H9 (cell line): Measurements from ENCODE around the gene ABHD4. TPM values are rescaled to one million over a fixed set of nuclear protein-coding genes. Genes with fewer than 3 reads are reported as not detected.

Experiments used
- DNase-seq: peaks from one replicate; pipeline ENCODE4 v3.0.0-alpha.2; 2017
- H2AFZ ChIP-seq: one replicate; pipeline ENCODE4 v1.6.1; 2013; ENCODE audit warnings: mild to moderate bottlenecking, low read length, control low read depth, moderate library complexity
- H2AK5ac ChIP-seq: 2 replicates; pipeline ENCODE4 v1.6.1; 2013; ENCODE audit warnings: low read length, control low read depth, mixed read lengths; ENCODE audit not compliant: insufficient read length
- H2BK120ac ChIP-seq: one replicate; pipeline ENCODE4 v1.6.1; 2013; ENCODE audit warnings: low read depth, mild to moderate bottlenecking, low read length, control low read depth, inconsistent platforms; ENCODE audit not compliant: poor library complexity, severe bottlenecking
- H2BK12ac ChIP-seq: 2 replicates; pipeline ENCODE4 v1.6.1; 2013; ENCODE audit warnings: low read length, control low read depth, mixed read lengths, low read depth; ENCODE audit not compliant: insufficient read length
- H2BK15ac ChIP-seq: 2 replicates; pipeline ENCODE4 v1.6.1; 2013; ENCODE audit warnings: low read depth, low read length, control low read depth
- H2BK20ac ChIP-seq: one replicate; pipeline ENCODE4 v1.6.1; 2013; ENCODE audit warnings: low read depth, mild to moderate bottlenecking, low read length, control low read depth, inconsistent platforms; ENCODE audit not compliant: poor library complexity, severe bottlenecking
- H2BK5ac ChIP-seq: 2 replicates; pipeline ENCODE4 v1.6.1; 2013; ENCODE audit warnings: low read length, control low read depth, mixed read lengths; ENCODE audit not compliant: insufficient read length
- H3K14ac ChIP-seq: 2 replicates; pipeline ENCODE4 v1.6.1; 2013; ENCODE audit warnings: low read length, control low read depth; ENCODE audit not compliant: insufficient read depth
- H3K18ac ChIP-seq: 2 replicates; pipeline ENCODE4 v1.6.1; 2013; ENCODE audit warnings: low read depth, mild to moderate bottlenecking, mixed read lengths, low read length, control low read depth; ENCODE audit not compliant: insufficient read length
- H3K23ac ChIP-seq: 2 replicates; pipeline ENCODE4 v1.6.1; 2013; ENCODE audit warnings: low read length, control low read depth, mixed read lengths, low read depth; ENCODE audit not compliant: insufficient read length
- H3K23me2 ChIP-seq: 2 replicates; pipeline ENCODE4 v1.6.1; 2013; ENCODE audit warnings: low read depth, mild to moderate bottlenecking, mixed read lengths, low read length, control low read depth; ENCODE audit not compliant: insufficient read length, poor library complexity, severe bottlenecking
- H3K27ac ChIP-seq: 2 replicates; pipeline ENCODE4 v1.5.1; 2013; ENCODE audit warnings: low read length, control low read depth, mixed read lengths, low read depth; ENCODE audit not compliant: insufficient read length
- H3K27me3 ChIP-seq: 2 replicates; pipeline ENCODE4 v1.6.1; 2013; ENCODE audit warnings: low read length, control low read depth, inconsistent platforms; ENCODE audit not compliant: insufficient read depth
- H3K4ac ChIP-seq: 2 replicates; pipeline ENCODE4 v1.6.1; 2013; ENCODE audit warnings: low read depth, mild to moderate bottlenecking, control low read depth, inconsistent platforms, low read length, moderate library complexity
- H3K4me1 ChIP-seq: 2 replicates; pipeline ENCODE4 v1.6.1; 2013; ENCODE audit warnings: low read length, control low read depth, inconsistent platforms; ENCODE audit not compliant: insufficient read depth
- H3K4me2 ChIP-seq: 2 replicates; pipeline ENCODE4 v1.6.1; 2013; ENCODE audit warnings: low read length, control low read depth, mixed read lengths; ENCODE audit not compliant: insufficient read length, insufficient read depth
- H3K56ac ChIP-seq: 2 replicates; pipeline ENCODE4 v1.6.1; 2013; ENCODE audit warnings: low read depth, mild to moderate bottlenecking, mixed read lengths, low read length, control low read depth; ENCODE audit not compliant: insufficient read length
- H3K79me1 ChIP-seq: 2 replicates; pipeline ENCODE4 v1.6.1; 2013; ENCODE audit warnings: low read depth, mild to moderate bottlenecking, moderate library complexity, low read length, control low read depth, inconsistent platforms; ENCODE audit not compliant: insufficient read depth, poor library complexity, severe bottlenecking
- H3K79me2 ChIP-seq: 2 replicates; pipeline ENCODE4 v1.6.1; 2013; ENCODE audit warnings: low read length, control low read depth, inconsistent platforms; ENCODE audit not compliant: insufficient read depth
- H3K9ac ChIP-seq: 2 replicates; pipeline ENCODE4 v1.6.1; 2013; ENCODE audit warnings: low read length, control low read depth, mixed read lengths; ENCODE audit not compliant: insufficient read length; ENCODE audit errors: extremely low read depth
- H3K9me3 ChIP-seq: one replicate; pipeline ENCODE4 v1.6.1; 2013; ENCODE audit warnings: low read depth, low read length, inconsistent platforms; ENCODE audit not compliant: control insufficient read depth
- H3T11ph ChIP-seq: one replicate; pipeline ENCODE4 v1.6.1; 2013; ENCODE audit warnings: mild to moderate bottlenecking, low read length, control low read depth, inconsistent platforms
- H4K20me1 ChIP-seq: one replicate; pipeline ENCODE4 v1.6.1; 2013; ENCODE audit not compliant: control insufficient read depth, insufficient read length, insufficient read depth
- H4K5ac ChIP-seq: 2 replicates; pipeline ENCODE4 v1.6.1; 2013; ENCODE audit warnings: low read depth, mild to moderate bottlenecking, mixed read lengths, low read length, control low read depth; ENCODE audit not compliant: insufficient read length
- H4K8ac ChIP-seq: replicated peaks from 2 replicates; pipeline ENCODE4 v1.6.1; 2013; ENCODE audit warnings: low read length, control low read depth, mixed read lengths, low read depth; ENCODE audit not compliant: insufficient read length
- H4K91ac ChIP-seq: 2 replicates; pipeline ENCODE4 v1.6.1; 2013; ENCODE audit warnings: low read depth, mild to moderate bottlenecking, moderate library complexity, mixed read lengths, low read length, control low read depth; ENCODE audit not compliant: insufficient read length
- H3K27ac Mint-ChIP-seq, 3 experiments: 2 replicates in 2 of 3; 3 replicates in 1 of 3; pipeline ENCODE4 v1.8.0; 2020 to 2021; ENCODE audit warnings: mixed read lengths in 3 of 3, mild to moderate bottlenecking in 1 of 3, moderate library complexity in 1 of 3
- H3K27me3 Mint-ChIP-seq: 2 replicates; pipeline ENCODE4 v1.8.0; 2021; ENCODE audit warnings: low read depth, mild to moderate bottlenecking, moderate library complexity, mixed read lengths
- H3K36me3 Mint-ChIP-seq, 3 experiments: 2 replicates in 2 of 3; 3 replicates in 1 of 3; pipeline ENCODE4 v1.8.0; 2020 to 2021; ENCODE audit warnings: low read depth in 3 of 3, mixed read lengths in 3 of 3; ENCODE audit not compliant: insufficient read depth in 1 of 3
- H3K4me1 Mint-ChIP-seq, 2 experiments: 2 replicates each; pipeline ENCODE4 v1.8.0; 2020; ENCODE audit warnings: mixed read lengths in 2 of 2
- H3K4me3 Mint-ChIP-seq, 2 experiments: 2 replicates in 1 of 2; 3 replicates in 1 of 2; pipeline ENCODE4 v1.8.0; 2020 to 2021; ENCODE audit warnings: mild to moderate bottlenecking in 2 of 2, mixed read lengths in 2 of 2, moderate library complexity in 1 of 2
- H3K9me3 Mint-ChIP-seq, 2 experiments: 2 replicates in 1 of 2; 3 replicates in 1 of 2; pipeline ENCODE4 v1.8.0; 2020; ENCODE audit warnings: mild to moderate bottlenecking in 2 of 2, mixed read lengths in 2 of 2, moderate library complexity in 1 of 2
- WGBS: extraction: QIAGEN DNeasy Blood & Tissue Kit; methylation state at CpG from one replicate; pipeline ENCODE4 v1.1.7; 2013; ENCODE audit warnings: missing lambda C conversion rate, low lambda C conversion rate, mixed read lengths; ENCODE audit not compliant: insufficient read length; ENCODE audit errors: extremely low coverage; 5-methylcytosine and 5-hydroxymethylcytosine counted together
- total RNA-seq: library from RNA; stranded (reverse); gene quantifications from 2 replicates; pipeline ENCODE4 v1.2.1, GENCODE V29; 2021
- TF ChIP-seq, protein P1 (sequence below): fragments of 200-600 bp; sonication (generic); conservative IDR thresholded peaks from 3 replicates; pipeline ENCODE4 v1.8.0; 2021; ENCODE audit warnings: antibody characterized with exemption, mild to moderate bottlenecking

ABHD4 gene
- total RNA-seq, 1 experiment from 2014 or later = 21.8 TPM

DNA sequence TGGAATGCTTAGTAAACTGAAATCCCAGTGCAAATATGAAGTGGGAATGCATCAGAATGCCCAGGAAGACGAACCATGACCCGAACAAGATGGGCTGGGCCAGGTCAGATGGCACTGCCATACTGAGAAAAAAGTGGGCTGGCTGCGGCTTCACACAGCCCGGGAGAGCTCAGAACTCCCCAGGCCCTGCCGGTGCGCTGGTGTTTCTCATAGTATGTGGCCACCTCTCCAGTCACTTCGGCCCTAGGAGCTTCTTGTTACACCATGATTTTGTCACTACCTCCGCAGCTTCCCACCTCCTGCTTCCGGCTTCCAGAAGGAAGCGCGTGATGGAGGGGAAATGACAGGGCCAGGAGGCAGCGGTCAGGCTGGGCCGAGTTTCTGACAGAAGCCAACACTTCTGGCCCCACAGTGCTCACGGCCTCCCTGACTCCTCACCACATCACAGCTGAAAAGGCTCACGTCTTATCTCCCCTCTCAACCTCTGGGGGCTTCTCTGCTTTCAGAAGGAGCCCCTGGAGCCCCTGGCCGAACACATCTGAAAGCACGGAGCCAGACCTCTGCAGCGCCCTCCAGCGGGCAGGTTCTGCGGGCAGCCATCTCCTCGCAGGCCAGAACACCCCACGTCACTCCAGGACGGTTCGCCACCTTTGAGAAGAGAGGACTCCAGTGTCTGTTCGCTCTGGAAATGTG is 39.7 kb upstream of the ABHD4 start:
- Histone ChIP-seq H3K4ac (no peak overlapping the region), H4K8ac (no peak overlapping the region), H4K91ac (no peak overlapping the region), H2AFZ (no peak overlapping the region), H2BK12ac (no peak overlapping the region), H3K79me1 (no peaks in the 10 kb centered on the region), H2AK5ac (no peak overlapping the region), H3K79me2 (no peaks in the 10 kb centered on the region), H3K9me3 (no peaks in the 10 kb centered on the region), H3K4me2 (no peak overlapping the region), H3K27ac (no peak overlapping the region), H2BK120ac (no peak overlapping the region), H2BK15ac (no peak overlapping the region), H3T11ph (no peak overlapping the region), H3K27me3 (no peaks in the 10 kb centered on the region), H3K4me1 (no peaks in the 10 kb centered on the region), H4K20me1 (no peaks in the 10 kb centered on the region), H3K56ac (no peak overlapping the region), H2BK20ac (no peak overlapping the region), H3K9ac (no peak overlapping the region), H3K23ac (no peak overlapping the region), H4K5ac (no peak overlapping the region), H3K23me2 (no peaks in the 10 kb centered on the region), H2BK5ac (no peak overlapping the region), H3K18ac (no peak overlapping the region), H3K14ac (no peak overlapping the region)
- DNase-seq = peak; percentile 74
- Mint-ChIP-seq H3K4me1 (peaks cover 39 to 41% of the 10 kb centered on the region in 2 experiments), H3K4me3 (no peak overlapping the region), H3K27me3 (no peaks in the 10 kb centered on the region; the same call in 1 of the 2 replicates), H3K36me3 (peaks cover 0 to 4% (median 0%) of the 10 kb centered on the region in 3 experiments; a peak in 1 of 7 replicates), H3K27ac (peak overlapping the region in 1 of 3 experiments; percentile 68; a peak in 2 of 7 replicates), H3K9me3 (no peaks in the 10 kb centered on the region; a peak in 2 of 5 replicates)
- WGBS = no CpG with 5 or more reads among the region's 25 CpGs
- TF ChIP-seq, protein P1, sequence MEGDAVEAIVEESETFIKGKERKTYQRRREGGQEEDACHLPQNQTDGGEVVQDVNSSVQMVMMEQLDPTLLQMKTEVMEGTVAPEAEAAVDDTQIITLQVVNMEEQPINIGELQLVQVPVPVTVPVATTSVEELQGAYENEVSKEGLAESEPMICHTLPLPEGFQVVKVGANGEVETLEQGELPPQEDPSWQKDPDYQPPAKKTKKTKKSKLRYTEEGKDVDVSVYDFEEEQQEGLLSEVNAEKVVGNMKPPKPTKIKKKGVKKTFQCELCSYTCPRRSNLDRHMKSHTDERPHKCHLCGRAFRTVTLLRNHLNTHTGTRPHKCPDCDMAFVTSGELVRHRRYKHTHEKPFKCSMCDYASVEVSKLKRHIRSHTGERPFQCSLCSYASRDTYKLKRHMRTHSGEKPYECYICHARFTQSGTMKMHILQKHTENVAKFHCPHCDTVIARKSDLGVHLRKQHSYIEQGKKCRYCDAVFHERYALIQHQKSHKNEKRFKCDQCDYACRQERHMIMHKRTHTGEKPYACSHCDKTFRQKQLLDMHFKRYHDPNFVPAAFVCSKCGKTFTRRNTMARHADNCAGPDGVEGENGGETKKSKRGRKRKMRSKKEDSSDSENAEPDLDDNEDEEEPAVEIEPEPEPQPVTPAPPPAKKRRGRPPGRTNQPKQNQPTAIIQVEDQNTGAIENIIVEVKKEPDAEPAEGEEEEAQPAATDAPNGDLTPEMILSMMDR = peak; percentile 73
